ENCODE results near the gene CIAPIN1. TPM values are rescaled to one million over a fixed set of nuclear protein-coding genes. Genes with fewer than 3 reads are reported as not detected.
"Not testable (repeated sequence)": the region's sequence is repeated elsewhere in the genome, so short reads cannot be mapped to it uniquely, and the experiment has no call there.

CIAPIN1 gene
- total and polyA plus RNA-seq, 2 of the 8 experiments (the other 6 are each of a cell fraction or from before 2014, with no cell fraction given): 76.8 to 83.6 TPM

- H2BK20ac ChIP-seq (ENCODE audit: low read length); H3K9ac ChIP-seq (replicated peaks in 1 of 4; ENCODE audit: extremely low read depth in 1 of 4, low read depth in 3 of 4, low read length in 3 of 4); H3K4ac ChIP-seq (replicated peaks; ENCODE audit: insufficient read length, low read depth, low read length); H4K91ac ChIP-seq (replicated peaks; ENCODE audit: insufficient read length, low read length); H2AK5ac ChIP-seq (ENCODE audit: low read depth, low read length); H2BK120ac ChIP-seq (replicated peaks; ENCODE audit: low read depth, low read length); H4K20me1 ChIP-seq (replicated peaks in 1 of 2; ENCODE audit: control insufficient read depth in 1 of 2, insufficient read depth in 2 of 2, low read length in 2 of 2); H3K18ac ChIP-seq (ENCODE audit: extremely low read depth, low read length); H4K8ac ChIP-seq (ENCODE audit: extremely low read depth, insufficient read depth, low read length); H3K4me3 ChIP-seq (ENCODE audit: extremely low read depth in 1 of 4, insufficient read depth in 2 of 4, low read depth in 3 of 4, low read length in 4 of 4); H3K23ac ChIP-seq (ENCODE audit: insufficient read length); H2BK15ac ChIP-seq (ENCODE audit: low read length); H3K36me3 ChIP-seq (ENCODE audit: control insufficient read depth in 2 of 4, insufficient read depth in 4 of 4, low read length in 3 of 4); H3K9me3 ChIP-seq (ENCODE audit: insufficient read depth in 2 of 2, low read depth in 1 of 2, low read length in 1 of 2); H3K79me1 ChIP-seq (ENCODE audit: low read depth, low read length); H3K4me1 ChIP-seq (replicated peaks in 1 of 4; ENCODE audit: control insufficient read depth in 3 of 4, insufficient read depth in 4 of 4, low read length in 3 of 4); H2BK12ac ChIP-seq (ENCODE audit: low read depth, low read length); H4K5ac ChIP-seq (ENCODE audit: insufficient read length, low read depth, low read length); H3K23me2 ChIP-seq (ENCODE audit: low read depth, low read length); H3K56ac ChIP-seq (replicated peaks; ENCODE audit: insufficient read length, low read depth, low read length); POLR2A ChIA-PET (ENCODE audit: partially characterized antibody); H3K79me2 ChIP-seq (ENCODE audit: control insufficient read depth in 1 of 2, insufficient read depth in 2 of 2, low read length in 2 of 2); H3K27ac ChIP-seq (ENCODE audit: low read depth, low read length); H2AFZ ChIP-seq (ENCODE audit: low read length); FAIRE-seq; H2BK5ac ChIP-seq (ENCODE audit: low read depth, low read length); H3K27me3 ChIP-seq (replicated peaks in 1 of 4; ENCODE audit: control insufficient read depth in 3 of 4, extremely low read depth in 1 of 4, insufficient read depth in 3 of 4, low read length in 3 of 4); H3K14ac ChIP-seq (ENCODE audit: insufficient read length); H3K4me2 ChIP-seq (ENCODE audit: insufficient read depth in 1 of 2, low read depth in 2 of 2, low read length in 2 of 2); DNase-seq (ENCODE audit: low read depth in 1 of 2, low spot score in 2 of 2): not testable (repeated sequence)
- CTCF ChIA-PET (ENCODE audit: partially characterized antibody): interaction anchor here (0.6 to 12.3 kb wide), 2 partner anchors 21 to 44 kb away, joined by 3 to 71 read pairs; no protein-coding TSS in a partner anchor
- 95% methylated on average over 4 of the region's 4 CpGs; no CpG with 5 or more reads in 1 of the 2 experiments for WGBS, 2 experiments (ENCODE audit: extremely low coverage in 1 of 2, insufficient coverage in 1 of 2, insufficient read length in 1 of 2, insufficient replicate concordance in 2 of 2, low coverage in 1 of 2, low lambda C conversion rate in 2 of 2, missing lambda C conversion rate in 1 of 2)
Observed at GRCh38 chr16:57397493-57397892, 49.7 kb downstream of the CIAPIN1 start.

Data from H1 (cell line).